Epithelial cell of prostate (primary cell): Measurements from ENCODE around the gene TK2.
"Not testable (repeated sequence)": the region's sequence is repeated elsewhere in the genome, so short reads cannot be mapped to it uniquely, and the experiment has no call there.

Source experiments
- DNase-seq: peaks from one replicate; pipeline ENCODE4 v3.0.0-alpha.2; 2011; ENCODE audit warnings: low read depth, low spot score
- H3K27ac ChIP-seq: fragments of 450-650 bp; 2 replicates; pipeline ENCODE4 v1.5.1; 2017; ENCODE audit warnings: mild to moderate bottlenecking

TK2 gene

GRCh38 chr16:66549284-66550131 lies at the start of gene TK2:
Gene TK2 (minus strand): TSS chr16:66550122. CDS start chr16:66550061, 61 bp downstream.
- no peak for DNase-seq
- peak within 1 kb of the TSS; percentile 59 for H3K27ac ChIP-seq

DNA sequence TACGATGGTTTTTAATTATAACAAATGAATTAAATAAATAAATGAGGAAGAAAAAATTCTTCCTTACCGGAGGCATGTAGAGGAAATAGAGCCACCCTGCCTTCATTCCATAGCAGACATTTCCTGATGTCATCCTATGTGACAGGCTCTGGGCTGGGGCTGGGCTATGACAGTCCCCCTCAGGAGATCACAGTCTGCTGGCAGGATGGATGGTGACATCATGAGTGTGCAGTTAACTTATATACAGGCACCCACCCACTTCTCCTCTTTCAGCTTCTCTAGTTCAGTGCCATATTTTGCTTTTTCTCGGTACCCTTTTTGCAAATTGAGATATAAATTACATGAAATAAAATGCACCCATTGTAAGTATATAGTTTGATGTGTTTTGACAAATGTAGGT lies 48.2 kb upstream of the TK2 start:
- no peak overlapping the region for H3K27ac ChIP-seq
- no peak for DNase-seq

- no peak for DNase-seq
- no peak overlapping the region for H3K27ac ChIP-seq
Observed at GRCh38 chr16:66596986-66597848, 47.3 kb upstream of the TK2 start.

GRCh38 chr16:66596559-66596958 lies 46.6 kb upstream of the TK2 start:
- H3K27ac ChIP-seq: not testable (repeated sequence)

GRCh38 chr16:66594739-66595138 lies 44.8 kb upstream of the TK2 start:
- H3K27ac ChIP-seq: no peak overlapping the region
- no peak for DNase-seq

More at GRCh38 chr16:66596559-66596958, 46.6 kb upstream of the TK2 start:
- not testable (repeated sequence) for DNase-seq

DNA sequence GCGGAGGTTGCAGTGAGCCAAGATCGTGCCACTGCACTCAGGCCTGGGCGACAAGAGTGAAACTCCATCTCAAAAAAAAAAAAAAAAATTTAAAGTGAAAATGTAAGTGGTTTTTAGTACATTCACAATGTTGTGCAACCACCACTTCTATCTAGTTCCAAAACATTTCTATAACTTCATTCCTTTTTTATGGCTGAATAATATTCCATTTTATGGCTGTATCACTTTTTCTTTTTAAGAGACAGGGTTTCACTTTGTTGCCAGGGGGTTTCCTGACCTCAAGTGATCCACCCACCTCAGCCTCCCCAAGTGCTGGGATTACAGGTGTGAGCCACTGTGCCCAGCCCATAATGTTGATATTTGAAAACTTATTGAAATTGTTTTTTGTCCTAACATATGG lies 42.9 kb upstream of the TK2 start:
- H3K27ac ChIP-seq: no peak overlapping the region
- no peak for DNase-seq

DNA sequence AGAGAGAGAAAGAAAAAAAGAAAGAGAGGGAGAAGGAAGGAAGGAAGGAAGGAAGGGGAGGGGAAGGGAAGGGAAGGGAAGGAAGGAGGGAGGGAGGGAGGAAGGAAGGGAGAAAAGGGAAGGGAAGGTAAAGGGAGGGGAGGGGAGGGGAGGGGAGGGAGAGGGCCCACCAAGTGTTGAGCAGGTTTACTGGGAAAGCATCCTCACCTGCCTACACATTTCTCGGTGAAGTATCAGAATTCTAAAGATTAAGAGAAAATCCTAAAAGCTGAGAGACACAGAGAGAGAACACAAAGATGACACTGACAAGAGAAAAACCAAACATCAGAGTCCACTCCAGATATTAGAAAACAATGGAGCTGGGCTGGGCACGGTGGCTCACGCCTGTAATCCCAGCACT lies 42.3 kb upstream of the TK2 start:
- H3K27ac ChIP-seq: no peak overlapping the region
- DNase-seq: no peak

DNA sequence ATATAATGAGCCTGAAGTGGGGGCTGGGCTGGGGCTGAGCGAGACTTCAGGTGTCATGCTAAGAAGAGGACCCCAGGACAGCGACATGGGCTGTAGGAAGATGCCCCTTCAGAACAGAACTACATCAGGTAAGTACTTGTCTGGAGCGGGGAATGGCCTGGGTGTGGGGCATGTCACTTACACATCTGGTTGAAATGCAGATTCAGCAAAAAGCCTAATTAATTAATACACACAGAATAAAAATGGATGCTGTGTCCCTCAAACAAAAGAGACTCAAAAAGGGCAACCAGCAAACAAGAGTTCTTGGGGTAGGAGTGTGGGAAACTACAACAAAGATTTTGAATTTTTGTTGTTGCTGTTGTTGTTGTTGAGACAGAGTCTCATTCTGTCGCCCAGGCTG lies 41.1 kb upstream of the TK2 start:
- DNase-seq: no peak
- H3K27ac ChIP-seq: no peak overlapping the region

GRCh38 chr16:66590322-66590721 lies 40.4 kb upstream of the TK2 start:
- H3K27ac ChIP-seq: no peak overlapping the region
- no peak for DNase-seq

- no peak overlapping the region for H3K27ac ChIP-seq
- DNase-seq: no peak
Observed at GRCh38 chr16:66588981-66589713, 39.2 kb upstream of the TK2 start.

- no peak for DNase-seq
- no peak overlapping the region for H3K27ac ChIP-seq
Observed at GRCh38 chr16:66587881-66588600, 38.1 kb upstream of the TK2 start.

- DNase-seq: no peak
- no peak overlapping the region for H3K27ac ChIP-seq
Observed at GRCh38 chr16:66585481-66586239, 35.7 kb upstream of the TK2 start.

DNA sequence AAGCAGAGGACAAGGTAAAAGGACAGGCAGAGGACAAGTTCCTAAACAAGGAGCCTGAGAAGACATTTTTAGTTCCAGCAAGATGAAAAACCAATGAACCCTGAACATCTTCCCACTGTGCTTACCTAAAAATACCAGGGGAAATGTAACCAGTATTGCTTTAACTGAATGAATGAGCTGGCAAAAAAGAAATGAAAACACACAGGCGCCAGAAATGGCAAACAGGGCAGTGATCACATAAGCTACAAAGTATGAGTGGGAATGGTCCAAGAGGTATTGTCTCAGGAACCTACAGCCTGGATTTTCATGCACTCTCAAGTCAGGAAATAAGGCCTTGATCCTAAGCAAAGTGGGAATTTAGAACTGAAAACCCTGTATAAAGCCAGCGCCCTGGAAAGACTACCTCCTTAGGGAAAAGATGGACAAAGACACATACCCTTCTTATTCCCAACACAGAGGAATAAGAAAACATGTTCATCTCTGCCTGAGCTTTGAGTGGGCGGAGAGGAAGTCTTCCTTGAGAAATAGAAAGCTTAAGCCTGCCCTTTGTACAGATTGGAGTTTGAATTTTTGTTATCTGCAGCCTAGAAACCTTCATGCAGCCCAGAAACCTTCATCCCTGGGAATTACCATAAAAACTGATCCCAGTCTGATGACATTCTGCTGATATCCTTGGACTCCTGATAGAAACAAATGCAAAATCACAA lies 31.5 kb upstream of the TK2 start:
- no peak overlapping the region for H3K27ac ChIP-seq
- no peak for DNase-seq

DNA sequence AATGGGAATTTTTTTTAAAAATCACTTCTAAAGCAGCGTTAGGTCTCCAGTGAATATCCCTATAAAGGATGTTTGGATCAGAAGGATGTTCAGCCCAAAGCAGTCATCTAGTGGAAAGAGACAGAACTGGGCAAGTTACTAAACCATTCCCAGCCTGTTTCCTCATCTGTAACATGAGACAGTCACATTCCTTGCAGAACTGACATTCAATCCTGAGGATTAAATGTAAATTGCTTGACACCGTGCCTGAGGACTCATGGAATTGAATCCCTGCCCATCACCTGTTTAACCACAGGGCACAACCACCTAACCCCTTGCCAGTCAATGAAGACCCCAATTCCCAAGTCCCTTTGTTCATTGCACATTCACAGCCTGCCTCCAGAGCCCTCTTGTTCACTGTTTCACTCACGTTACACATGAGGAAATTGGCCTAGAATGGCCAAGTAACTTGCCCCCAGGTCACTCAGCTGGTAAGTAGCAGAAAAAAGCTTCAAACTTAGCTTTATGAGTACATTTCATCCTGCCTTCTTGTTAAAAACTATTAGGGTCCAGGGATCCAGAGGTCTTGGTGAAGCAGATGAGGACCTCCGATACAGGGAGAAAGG lies 30.8 kb upstream of the TK2 start:
- no peak overlapping the region for H3K27ac ChIP-seq
- peak; percentile 22 for DNase-seq

DNA sequence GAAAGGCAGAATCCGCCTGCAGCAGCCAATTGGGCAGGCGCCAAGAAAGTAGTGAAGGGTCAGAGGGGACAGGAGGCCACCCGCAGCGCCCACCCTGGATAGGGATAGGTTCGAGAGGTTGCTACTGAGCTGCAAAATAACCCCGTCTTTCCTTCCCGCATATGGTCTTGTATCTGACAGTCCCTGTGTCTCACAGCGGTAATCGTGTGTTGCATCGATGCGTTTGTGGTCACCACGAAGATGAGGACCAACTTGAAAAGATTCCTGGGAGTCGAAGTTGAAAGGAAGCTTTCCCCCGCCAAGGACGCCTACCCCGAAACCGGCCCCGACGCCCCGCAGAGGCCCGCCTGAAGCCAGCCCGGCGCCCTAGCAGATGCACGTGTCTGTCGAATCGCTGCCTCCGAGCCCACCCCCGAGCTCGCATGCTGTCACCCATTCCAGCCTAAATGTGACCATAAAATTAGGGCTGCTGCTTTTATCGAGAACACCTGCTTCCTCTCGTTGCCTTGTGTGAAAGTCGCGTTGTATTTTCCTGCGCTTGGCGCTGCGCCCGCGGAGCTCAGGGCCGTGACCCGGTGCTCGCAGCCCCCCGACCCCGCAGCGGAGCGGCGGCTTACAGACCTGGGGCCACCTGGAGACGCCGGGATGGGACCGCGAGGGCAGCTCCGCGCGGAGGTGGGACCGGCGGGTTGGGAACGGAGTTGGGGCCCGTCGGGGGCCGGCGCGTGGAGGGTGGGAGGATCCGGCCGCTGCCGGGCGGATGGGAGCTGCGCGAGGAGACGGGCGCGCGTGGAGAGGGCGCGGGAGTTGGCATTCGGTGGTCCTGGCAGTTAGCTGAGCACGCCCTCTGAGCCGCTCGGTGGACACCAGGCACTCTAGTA lies 29.0 kb upstream of the TK2 start, which contains the start of gene CMTM2:
Gene CMTM2 (plus strand): TSS at position 813 of the 881 bp plus-strand sequence. CDS start 145 bp downstream, outside the sequence.
- DNase-seq: no peak
- no peak within 1 kb of the TSS for H3K27ac ChIP-seq

DNA sequence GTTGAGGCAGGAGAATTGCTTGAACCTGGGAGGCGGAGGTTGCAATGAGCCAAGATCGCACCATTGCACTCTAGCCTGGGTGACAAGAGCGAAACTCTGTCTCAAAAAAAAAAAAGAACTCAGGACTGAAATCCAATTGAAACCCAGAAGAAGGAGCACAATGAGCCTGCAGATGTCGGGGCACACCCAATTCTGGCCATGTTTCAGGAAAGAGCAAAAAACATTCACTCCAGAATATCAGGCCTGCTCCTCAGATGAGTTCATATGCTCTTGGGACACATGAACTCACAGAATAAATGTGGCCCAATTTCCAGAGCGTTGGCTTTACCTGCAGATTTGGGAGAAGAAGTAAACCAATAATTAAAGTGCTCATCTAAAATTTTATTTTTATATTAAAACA lies 26.4 kb upstream of the TK2 start:
- no peak overlapping the region for H3K27ac ChIP-seq
- no peak for DNase-seq

GRCh38 chr16:66575060-66575459 lies 25.1 kb upstream of the TK2 start:
- no peak for DNase-seq
- no peak overlapping the region for H3K27ac ChIP-seq
